ENCODE measurements around the gene FRMD4A.

The FRMD4A gene

GRCh38 chr10:13617116-13617515 is 713.6 kb downstream of the FRMD4A start:
- Mint-ChIP-seq H3K27me3 (no peaks in the 10 kb centered on the region), H3K9me3 (no peaks in the 10 kb centered on the region), H3K36me3 (ENCODE audit: low read depth) (peaks cover 84% of the 10 kb centered on the region), H3K4me3 (no peak overlapping the region), H3K27ac (no peak overlapping the region), H3K4me1 (ENCODE audit: low read depth) (no peaks in the 10 kb centered on the region)
- intact Hi-C loops (cut with micrococcal nuclease), result no loop called here

GRCh38 chr10:13615650-13616300 is 714.9 kb downstream of the FRMD4A start:
- peaks cover 89% of the 10 kb centered on the region for H3K36me3 Mint-ChIP-seq (ENCODE audit: low read depth)
- H3K27ac Mint-ChIP-seq, result no peak overlapping the region
- H3K4me1 Mint-ChIP-seq (ENCODE audit: low read depth), result no peaks in the 10 kb centered on the region
- no peaks in the 10 kb centered on the region for H3K9me3 Mint-ChIP-seq
- no peaks in the 10 kb centered on the region for H3K27me3 Mint-ChIP-seq
- H3K4me3 Mint-ChIP-seq, result no peak overlapping the region
- intact Hi-C loops (cut with micrococcal nuclease), result no loop called here

GRCh38 chr10:13614530-13615332 is 716.0 kb downstream of the FRMD4A start:
- H3K27me3 Mint-ChIP-seq, result no peaks in the 10 kb centered on the region
- H3K9me3 Mint-ChIP-seq, result no peaks in the 10 kb centered on the region
- H3K4me3 Mint-ChIP-seq, result no peak overlapping the region
- intact Hi-C loops (cut with micrococcal nuclease), result no loop called here
- H3K36me3 Mint-ChIP-seq (ENCODE audit: low read depth), result peaks cover 96% of the 10 kb centered on the region
- H3K4me1 Mint-ChIP-seq (ENCODE audit: low read depth), result no peaks in the 10 kb centered on the region
- no peak overlapping the region for H3K27ac Mint-ChIP-seq

DNA sequence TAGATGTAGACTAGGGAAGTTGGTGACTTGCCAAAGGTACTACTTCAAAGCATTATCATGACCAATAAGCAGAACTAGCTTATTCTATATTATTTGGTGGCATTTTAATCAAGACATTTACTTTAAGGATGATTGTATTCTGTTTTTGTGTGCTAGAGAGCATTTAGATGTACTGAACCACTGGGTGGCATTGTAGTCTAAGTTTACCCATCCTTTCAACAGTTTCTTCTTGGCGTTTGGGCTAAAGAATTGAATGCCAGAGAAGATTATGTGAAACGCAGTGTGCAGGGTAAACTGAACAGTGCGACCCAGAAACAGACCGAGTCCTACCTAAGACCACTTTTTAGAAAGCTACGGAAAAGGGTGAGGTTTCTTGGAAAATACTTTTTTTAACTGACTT is 717.2 kb downstream of the FRMD4A start:
- no peak overlapping the region for H3K4me3 Mint-ChIP-seq
- H3K9me3 Mint-ChIP-seq, result no peaks in the 10 kb centered on the region
- H3K27ac Mint-ChIP-seq, result no peak overlapping the region
- H3K27me3 Mint-ChIP-seq, result no peaks in the 10 kb centered on the region
- H3K4me1 Mint-ChIP-seq (ENCODE audit: low read depth), result no peaks in the 10 kb centered on the region
- intact Hi-C loops (cut with micrococcal nuclease), result no loop called here
- H3K36me3 Mint-ChIP-seq (ENCODE audit: low read depth), result peaks cover 93% of the 10 kb centered on the region

DNA sequence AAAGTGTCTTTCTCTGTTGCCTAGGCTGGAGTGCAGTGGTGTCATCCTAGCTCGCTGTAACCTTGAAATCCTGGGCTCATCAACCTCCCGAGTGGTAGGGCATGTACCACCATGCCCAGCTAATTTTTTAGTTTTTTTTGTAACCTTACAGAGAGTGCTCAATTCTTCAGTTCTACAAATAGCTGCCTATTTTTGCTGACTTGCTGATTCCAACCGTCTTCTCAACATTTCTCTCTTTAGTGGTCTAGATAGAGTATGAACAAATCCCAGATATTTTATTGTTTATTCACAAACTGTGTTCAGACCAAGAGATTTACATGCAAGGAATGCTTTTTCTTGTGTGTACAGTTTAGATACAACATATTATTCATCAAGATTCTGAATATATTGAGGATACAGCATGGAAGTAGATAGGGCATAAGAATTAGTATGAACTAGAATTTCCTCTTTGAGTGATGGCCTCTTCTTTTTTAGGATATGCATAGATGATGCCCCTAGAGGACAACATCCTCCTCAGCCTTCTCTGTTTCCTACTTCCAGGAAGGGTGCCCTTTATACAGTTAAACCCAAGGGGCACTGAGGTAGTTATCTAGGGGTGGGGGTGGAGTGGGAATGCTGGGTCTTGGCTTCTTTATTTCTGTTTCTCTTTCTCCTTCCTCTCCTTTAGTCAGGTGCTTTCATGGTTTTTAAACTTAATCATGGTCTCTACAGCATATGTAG is 717.9 kb downstream of the FRMD4A start:
- H3K4me3 Mint-ChIP-seq, result no peak overlapping the region
- no peak overlapping the region for H3K27ac Mint-ChIP-seq
- intact Hi-C loops (cut with micrococcal nuclease), result no loop called here
- no peaks in the 10 kb centered on the region for H3K4me1 Mint-ChIP-seq (ENCODE audit: low read depth)
- peaks cover 91% of the 10 kb centered on the region for H3K36me3 Mint-ChIP-seq (ENCODE audit: low read depth)
- H3K9me3 Mint-ChIP-seq, result no peaks in the 10 kb centered on the region
- H3K27me3 Mint-ChIP-seq, result no peaks in the 10 kb centered on the region

- intact Hi-C loops (cut with micrococcal nuclease), result no loop called here
- no peaks in the 10 kb centered on the region for H3K9me3 Mint-ChIP-seq
- H3K36me3 Mint-ChIP-seq (ENCODE audit: low read depth), result peaks cover 85% of the 10 kb centered on the region
- no peak overlapping the region for H3K4me3 Mint-ChIP-seq
- no peaks in the 10 kb centered on the region for H3K27me3 Mint-ChIP-seq
- no peaks in the 10 kb centered on the region for H3K4me1 Mint-ChIP-seq (ENCODE audit: low read depth)
- no peak overlapping the region for H3K27ac Mint-ChIP-seq
Measured at GRCh38 chr10:13608246-13608853, 722.4 kb downstream of the FRMD4A start.

GRCh38 chr10:13604357-13605040 is 726.2 kb downstream of the FRMD4A start:
- H3K27ac Mint-ChIP-seq, result no peak overlapping the region
- H3K4me3 Mint-ChIP-seq, result no peak overlapping the region

GRCh38 chr10:13597909-13598308 is 732.8 kb downstream of the FRMD4A start:
- intact Hi-C loops (cut with micrococcal nuclease), result no loop called here
- Mint-ChIP-seq H3K9me3 (no peaks in the 10 kb centered on the region), H3K27me3 (no peaks in the 10 kb centered on the region), H3K27ac (no peak overlapping the region), H3K36me3 (ENCODE audit: low read depth) (peaks cover 72% of the 10 kb centered on the region), H3K4me3 (no peak overlapping the region), H3K4me1 (ENCODE audit: low read depth) (no peaks in the 10 kb centered on the region)

More at GRCh38 chr10:13604357-13605040, 726.2 kb downstream of the FRMD4A start:
- Mint-ChIP-seq H3K4me1 (ENCODE audit: low read depth) (no peaks in the 10 kb centered on the region), H3K9me3 (no peaks in the 10 kb centered on the region), H3K27me3 (no peaks in the 10 kb centered on the region), H3K36me3 (ENCODE audit: low read depth) (peaks cover 78% of the 10 kb centered on the region)
- intact Hi-C loops (cut with micrococcal nuclease), result no loop called here

- intact Hi-C loops (cut with micrococcal nuclease), result no loop called here
- H3K27me3 Mint-ChIP-seq, result no peaks in the 10 kb centered on the region
- H3K27ac Mint-ChIP-seq, result no peak overlapping the region
- H3K36me3 Mint-ChIP-seq (ENCODE audit: low read depth), result peaks cover 59% of the 10 kb centered on the region
- H3K4me3 Mint-ChIP-seq, result no peak overlapping the region
- no peaks in the 10 kb centered on the region for H3K4me1 Mint-ChIP-seq (ENCODE audit: low read depth)
- no peaks in the 10 kb centered on the region for H3K9me3 Mint-ChIP-seq
Measured at GRCh38 chr10:13594641-13595040, 736.1 kb downstream of the FRMD4A start.
